ENCODE measurements around the gene MUC13. TPM values are rescaled to one million over a fixed set of nuclear protein-coding genes. Genes with fewer than 3 reads are reported as not detected.

The MUC13 gene
- total and polyA plus RNA-seq, 9 of the 15 experiments (the other 6 are each of a cell fraction or from before 2014, with no cell fraction given), result 0.09 TPM; not detected in 8

DNA sequence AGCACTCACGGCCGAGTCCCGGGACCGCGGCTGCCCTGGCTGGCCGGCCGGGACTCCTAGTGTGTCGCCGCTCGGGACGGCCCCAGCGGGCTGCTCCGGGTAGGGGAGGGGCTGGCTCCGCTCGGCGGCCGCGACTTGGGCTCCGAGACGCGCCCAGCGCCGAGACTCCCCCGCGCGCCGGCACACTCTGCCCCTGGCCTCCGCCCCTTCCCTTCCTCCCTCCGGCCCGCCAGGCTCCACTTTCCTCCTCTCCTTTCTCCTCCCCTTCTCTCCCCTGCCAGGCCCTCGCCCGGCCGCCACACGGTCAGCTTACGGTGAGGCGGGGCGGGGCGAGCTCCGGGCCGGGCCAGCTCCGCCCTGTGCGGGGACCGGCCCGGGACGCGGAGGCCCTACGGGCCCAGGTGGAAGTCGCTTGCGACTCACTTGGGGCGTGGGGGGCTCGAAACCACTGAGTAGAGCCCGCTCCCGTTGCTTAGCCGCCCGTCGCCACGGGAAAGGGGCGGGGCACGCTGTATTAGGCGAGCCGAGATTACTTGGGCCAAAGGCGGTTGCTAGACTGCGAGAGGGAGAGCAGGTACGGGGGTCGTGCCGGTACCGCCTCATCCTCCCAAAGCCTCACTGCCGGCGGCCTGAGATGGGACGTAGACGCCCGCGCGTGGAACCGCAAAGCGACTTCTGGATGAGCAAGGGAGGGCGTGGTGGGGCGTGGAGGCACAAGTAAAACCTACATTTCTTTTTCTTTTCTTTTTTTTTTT, 47.2 kb downstream of the MUC13 start, which contains the start of gene ITGB5 (continued):
- TF ChIP-seq, protein P1, sequence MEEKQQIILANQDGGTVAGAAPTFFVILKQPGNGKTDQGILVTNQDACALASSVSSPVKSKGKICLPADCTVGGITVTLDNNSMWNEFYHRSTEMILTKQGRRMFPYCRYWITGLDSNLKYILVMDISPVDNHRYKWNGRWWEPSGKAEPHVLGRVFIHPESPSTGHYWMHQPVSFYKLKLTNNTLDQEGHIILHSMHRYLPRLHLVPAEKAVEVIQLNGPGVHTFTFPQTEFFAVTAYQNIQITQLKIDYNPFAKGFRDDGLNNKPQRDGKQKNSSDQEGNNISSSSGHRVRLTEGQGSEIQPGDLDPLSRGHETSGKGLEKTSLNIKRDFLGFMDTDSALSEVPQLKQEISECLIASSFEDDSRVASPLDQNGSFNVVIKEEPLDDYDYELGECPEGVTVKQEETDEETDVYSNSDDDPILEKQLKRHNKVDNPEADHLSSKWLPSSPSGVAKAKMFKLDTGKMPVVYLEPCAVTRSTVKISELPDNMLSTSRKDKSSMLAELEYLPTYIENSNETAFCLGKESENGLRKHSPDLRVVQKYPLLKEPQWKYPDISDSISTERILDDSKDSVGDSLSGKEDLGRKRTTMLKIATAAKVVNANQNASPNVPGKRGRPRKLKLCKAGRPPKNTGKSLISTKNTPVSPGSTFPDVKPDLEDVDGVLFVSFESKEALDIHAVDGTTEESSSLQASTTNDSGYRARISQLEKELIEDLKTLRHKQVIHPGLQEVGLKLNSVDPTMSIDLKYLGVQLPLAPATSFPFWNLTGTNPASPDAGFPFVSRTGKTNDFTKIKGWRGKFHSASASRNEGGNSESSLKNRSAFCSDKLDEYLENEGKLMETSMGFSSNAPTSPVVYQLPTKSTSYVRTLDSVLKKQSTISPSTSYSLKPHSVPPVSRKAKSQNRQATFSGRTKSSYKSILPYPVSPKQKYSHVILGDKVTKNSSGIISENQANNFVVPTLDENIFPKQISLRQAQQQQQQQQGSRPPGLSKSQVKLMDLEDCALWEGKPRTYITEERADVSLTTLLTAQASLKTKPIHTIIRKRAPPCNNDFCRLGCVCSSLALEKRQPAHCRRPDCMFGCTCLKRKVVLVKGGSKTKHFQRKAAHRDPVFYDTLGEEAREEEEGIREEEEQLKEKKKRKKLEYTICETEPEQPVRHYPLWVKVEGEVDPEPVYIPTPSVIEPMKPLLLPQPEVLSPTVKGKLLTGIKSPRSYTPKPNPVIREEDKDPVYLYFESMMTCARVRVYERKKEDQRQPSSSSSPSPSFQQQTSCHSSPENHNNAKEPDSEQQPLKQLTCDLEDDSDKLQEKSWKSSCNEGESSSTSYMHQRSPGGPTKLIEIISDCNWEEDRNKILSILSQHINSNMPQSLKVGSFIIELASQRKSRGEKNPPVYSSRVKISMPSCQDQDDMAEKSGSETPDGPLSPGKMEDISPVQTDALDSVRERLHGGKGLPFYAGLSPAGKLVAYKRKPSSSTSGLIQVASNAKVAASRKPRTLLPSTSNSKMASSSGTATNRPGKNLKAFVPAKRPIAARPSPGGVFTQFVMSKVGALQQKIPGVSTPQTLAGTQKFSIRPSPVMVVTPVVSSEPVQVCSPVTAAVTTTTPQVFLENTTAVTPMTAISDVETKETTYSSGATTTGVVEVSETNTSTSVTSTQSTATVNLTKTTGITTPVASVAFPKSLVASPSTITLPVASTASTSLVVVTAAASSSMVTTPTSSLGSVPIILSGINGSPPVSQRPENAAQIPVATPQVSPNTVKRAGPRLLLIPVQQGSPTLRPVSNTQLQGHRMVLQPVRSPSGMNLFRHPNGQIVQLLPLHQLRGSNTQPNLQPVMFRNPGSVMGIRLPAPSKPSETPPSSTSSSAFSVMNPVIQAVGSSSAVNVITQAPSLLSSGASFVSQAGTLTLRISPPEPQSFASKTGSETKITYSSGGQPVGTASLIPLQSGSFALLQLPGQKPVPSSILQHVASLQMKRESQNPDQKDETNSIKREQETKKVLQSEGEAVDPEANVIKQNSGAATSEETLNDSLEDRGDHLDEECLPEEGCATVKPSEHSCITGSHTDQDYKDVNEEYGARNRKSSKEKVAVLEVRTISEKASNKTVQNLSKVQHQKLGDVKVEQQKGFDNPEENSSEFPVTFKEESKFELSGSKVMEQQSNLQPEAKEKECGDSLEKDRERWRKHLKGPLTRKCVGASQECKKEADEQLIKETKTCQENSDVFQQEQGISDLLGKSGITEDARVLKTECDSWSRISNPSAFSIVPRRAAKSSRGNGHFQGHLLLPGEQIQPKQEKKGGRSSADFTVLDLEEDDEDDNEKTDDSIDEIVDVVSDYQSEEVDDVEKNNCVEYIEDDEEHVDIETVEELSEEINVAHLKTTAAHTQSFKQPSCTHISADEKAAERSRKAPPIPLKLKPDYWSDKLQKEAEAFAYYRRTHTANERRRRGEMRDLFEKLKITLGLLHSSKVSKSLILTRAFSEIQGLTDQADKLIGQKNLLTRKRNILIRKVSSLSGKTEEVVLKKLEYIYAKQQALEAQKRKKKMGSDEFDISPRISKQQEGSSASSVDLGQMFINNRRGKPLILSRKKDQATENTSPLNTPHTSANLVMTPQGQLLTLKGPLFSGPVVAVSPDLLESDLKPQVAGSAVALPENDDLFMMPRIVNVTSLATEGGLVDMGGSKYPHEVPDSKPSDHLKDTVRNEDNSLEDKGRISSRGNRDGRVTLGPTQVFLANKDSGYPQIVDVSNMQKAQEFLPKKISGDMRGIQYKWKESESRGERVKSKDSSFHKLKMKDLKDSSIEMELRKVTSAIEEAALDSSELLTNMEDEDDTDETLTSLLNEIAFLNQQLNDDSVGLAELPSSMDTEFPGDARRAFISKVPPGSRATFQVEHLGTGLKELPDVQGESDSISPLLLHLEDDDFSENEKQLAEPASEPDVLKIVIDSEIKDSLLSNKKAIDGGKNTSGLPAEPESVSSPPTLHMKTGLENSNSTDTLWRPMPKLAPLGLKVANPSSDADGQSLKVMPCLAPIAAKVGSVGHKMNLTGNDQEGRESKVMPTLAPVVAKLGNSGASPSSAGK (IDR thresholded peaks at IDR 0.05), result no peak
- TF ChIP-seq NFATC3 (IDR thresholded peaks at IDR 0.05) (no peak), ZNF197 (CRISPR knock-in tag; IDR thresholded peaks at IDR 0.05; ENCODE audit: low read depth) (no peak), SREBF2 (CRISPR knock-in tag; IDR thresholded peaks at IDR 0.05) (no peak), POLR2H (tag; IDR thresholded peaks at IDR 0.05; ENCODE audit: low read depth) (no peak), EZH2 (IDR thresholded peaks at IDR 0.05; ENCODE audit: borderline replicate concordance, low read depth, low read length) (no peak), BRF1 (IDR thresholded peaks at IDR 0.05; ENCODE audit: borderline replicate concordance, extremely low read depth, insufficient read length) (no peak)
- TF ChIP-seq, protein P2, sequence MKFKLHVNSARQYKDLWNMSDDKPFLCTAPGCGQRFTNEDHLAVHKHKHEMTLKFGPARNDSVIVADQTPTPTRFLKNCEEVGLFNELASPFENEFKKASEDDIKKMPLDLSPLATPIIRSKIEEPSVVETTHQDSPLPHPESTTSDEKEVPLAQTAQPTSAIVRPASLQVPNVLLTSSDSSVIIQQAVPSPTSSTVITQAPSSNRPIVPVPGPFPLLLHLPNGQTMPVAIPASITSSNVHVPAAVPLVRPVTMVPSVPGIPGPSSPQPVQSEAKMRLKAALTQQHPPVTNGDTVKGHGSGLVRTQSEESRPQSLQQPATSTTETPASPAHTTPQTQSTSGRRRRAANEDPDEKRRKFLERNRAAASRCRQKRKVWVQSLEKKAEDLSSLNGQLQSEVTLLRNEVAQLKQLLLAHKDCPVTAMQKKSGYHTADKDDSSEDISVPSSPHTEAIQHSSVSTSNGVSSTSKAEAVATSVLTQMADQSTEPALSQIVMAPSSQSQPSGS (CRISPR knock-in tag; IDR thresholded peaks at IDR 0.05), result no peak
- TF ChIP-seq, protein P3, sequence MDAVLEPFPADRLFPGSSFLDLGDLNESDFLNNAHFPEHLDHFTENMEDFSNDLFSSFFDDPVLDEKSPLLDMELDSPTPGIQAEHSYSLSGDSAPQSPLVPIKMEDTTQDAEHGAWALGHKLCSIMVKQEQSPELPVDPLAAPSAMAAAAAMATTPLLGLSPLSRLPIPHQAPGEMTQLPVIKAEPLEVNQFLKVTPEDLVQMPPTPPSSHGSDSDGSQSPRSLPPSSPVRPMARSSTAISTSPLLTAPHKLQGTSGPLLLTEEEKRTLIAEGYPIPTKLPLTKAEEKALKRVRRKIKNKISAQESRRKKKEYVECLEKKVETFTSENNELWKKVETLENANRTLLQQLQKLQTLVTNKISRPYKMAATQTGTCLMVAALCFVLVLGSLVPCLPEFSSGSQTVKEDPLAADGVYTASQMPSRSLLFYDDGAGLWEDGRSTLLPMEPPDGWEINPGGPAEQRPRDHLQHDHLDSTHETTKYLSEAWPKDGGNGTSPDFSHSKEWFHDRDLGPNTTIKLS (IDR thresholded peaks at IDR 0.05; ENCODE audit: borderline replicate concordance, low read depth), result no peak
- TF ChIP-seq, protein P4, sequence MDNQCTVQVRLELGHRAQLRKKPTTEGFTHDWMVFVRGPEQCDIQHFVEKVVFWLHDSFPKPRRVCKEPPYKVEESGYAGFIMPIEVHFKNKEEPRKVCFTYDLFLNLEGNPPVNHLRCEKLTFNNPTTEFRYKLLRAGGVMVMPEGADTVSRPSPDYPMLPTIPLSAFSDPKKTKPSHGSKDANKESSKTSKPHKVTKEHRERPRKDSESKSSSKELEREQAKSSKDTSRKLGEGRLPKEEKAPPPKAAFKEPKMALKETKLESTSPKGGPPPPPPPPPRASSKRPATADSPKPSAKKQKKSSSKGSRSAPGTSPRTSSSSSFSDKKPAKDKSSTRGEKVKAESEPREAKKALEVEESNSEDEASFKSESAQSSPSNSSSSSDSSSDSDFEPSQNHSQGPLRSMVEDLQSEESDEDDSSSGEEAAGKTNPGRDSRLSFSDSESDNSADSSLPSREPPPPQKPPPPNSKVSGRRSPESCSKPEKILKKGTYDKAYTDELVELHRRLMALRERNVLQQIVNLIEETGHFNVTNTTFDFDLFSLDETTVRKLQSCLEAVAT (IDR thresholded peaks at IDR 0.05), result no peak

Data from K562 (cell line).